Hematopoietic multipotent progenitor cell (in vitro differentiated cells): Measurements from ENCODE around the gene NAV1. TPM values are rescaled to one million over a fixed set of nuclear protein-coding genes. Genes with fewer than 3 reads are reported as not detected.
"Not testable (repeated sequence)": the region's sequence is repeated elsewhere in the genome, so short reads cannot be mapped to it uniquely, and the experiment has no call there.

Source experiments
- DNase-seq, 3 donors: peaks; one replicate each; pipeline ENCODE4 v3.0.0-alpha.2; 2011 to 2015; ENCODE audit warnings: low read depth in 2 of 3, low spot score in 2 of 3
- total RNA-seq: library from RNA; depleted of rRNA; stranded (reverse); fragments of >200 nt; gene quantifications from one replicate; pipeline ENCODE4 v1.2.3, GENCODE V29; 2012

The NAV1 gene
- total RNA-seq, 1 donor = 8.1 TPM

DNA sequence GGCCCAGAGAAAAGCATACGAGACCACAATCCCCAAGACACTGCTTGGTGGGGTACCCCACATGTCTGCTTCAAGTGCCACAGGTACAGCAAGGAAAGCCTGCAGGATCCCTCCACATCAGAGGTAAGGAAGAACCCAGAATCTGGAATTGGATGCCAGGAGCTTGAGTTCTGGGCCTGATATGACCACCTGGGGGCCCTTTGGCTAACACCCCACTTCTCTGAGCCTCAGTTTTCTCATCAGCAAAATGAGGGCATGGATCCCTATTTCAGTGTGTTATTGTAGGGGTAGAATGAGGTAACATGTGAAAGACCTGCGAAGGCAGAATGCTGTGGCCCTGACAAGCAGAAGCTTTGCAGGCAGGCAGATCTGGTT lies 24.5 kb downstream of the NAV1 start:
- DNase-seq = no peak

DNA sequence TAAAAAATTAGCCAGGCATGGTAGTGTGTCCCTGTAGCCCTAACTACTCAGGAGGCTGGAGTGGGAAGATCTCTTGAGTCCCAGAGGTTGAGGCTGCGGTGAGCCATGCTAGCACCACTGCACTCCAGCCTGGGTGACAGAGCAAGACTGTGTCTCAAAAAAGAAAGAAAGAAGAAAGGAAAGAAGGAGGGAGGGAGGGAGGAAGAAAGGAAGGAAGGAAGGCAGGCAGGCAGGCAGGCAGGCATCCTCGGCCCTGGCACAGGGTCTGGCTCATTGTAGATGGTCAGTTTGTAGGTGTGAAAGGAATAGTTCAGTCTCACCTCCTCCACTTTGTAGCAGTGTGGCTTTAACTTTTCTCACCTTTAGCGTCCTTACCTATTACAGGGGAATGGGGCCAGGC lies 25.0 kb downstream of the NAV1 start:
- DNase-seq = no peak

DNA sequence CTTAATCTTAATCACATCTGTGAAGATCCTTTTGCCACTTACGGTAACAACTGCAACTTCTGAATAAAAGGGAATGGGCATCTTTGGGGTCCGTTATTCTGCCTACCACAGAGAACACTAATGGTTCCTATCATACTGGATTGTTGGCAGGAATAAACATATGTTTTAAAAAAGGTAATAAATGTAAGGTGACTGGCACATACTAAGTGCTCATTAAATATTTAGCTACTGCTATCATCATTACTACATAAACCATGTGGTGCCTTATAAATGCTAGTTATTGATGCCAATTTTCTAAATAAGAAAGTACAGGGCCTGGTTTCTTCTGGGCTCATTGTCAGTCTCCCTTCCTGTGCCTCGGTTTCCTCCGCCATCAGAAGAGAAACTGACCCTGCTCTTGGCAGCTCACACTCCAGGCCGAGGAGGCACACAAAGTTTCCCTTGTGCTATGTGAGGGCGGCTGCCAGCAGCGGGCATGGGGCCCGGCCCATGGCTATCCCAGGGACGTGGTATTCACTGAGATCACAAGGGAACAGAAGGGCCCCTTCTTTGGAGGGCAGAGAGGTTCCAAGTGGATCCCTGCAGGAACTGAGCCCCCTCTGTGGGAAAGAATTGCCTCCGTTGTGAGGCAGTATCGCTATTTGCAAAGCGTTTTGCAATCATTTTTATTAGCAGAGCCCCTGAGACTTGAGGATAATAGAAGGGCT lies 26.2 kb downstream of the NAV1 start:
- DNase-seq = no peak

DNA sequence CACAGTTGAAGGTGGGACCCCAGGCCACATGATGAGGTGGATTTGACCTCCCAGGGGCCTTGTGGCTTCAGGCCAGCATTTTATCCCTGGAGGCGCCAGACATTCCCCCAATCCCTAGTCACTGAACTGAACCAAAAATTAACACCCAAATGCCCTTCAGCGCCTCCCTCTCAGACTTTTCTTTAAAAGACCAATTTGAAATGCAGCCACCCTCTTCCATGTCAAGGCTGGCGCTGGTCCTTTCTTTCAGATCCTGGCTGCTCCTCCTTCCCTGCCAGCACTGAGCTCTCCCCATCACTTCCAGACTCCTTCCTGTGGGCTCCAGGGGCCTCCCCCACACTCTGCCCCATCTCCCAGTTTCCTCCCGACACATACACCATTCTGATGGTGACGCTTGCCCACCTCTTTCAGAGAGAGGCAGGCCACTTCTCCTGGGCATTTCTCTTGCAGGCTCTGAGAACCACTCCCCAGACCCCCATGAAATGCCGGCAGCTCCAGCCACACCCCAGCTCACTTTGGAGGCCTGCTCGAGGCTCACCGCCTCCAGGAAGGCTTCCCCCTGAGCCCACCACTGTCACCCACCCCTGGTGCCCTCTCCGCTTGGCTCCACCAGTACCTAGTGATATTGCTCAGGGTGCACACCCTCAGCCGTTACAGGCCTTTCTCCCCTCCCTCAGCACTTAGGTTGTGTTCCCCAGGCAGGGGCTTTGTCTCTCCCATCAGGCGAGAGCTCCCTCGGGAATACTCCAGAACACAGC lies 27.0 kb downstream of the NAV1 start:
- DNase-seq = no peak

DNA sequence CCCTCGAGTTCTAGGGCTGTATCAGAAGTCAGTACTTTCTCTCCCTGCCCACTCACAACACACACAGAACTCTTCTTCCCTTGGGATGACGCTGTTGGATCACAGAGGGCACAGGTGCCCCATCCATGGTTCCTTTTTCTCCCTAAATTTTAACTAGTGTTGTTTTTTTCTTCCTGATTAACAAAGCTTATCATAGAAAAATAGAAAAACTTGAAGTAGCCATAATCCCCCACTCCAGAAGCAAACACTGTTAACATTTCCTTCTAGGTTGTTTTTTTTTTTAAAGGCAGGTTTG lies 27.5 kb downstream of the NAV1 start:
- no peak for DNase-seq

DNA sequence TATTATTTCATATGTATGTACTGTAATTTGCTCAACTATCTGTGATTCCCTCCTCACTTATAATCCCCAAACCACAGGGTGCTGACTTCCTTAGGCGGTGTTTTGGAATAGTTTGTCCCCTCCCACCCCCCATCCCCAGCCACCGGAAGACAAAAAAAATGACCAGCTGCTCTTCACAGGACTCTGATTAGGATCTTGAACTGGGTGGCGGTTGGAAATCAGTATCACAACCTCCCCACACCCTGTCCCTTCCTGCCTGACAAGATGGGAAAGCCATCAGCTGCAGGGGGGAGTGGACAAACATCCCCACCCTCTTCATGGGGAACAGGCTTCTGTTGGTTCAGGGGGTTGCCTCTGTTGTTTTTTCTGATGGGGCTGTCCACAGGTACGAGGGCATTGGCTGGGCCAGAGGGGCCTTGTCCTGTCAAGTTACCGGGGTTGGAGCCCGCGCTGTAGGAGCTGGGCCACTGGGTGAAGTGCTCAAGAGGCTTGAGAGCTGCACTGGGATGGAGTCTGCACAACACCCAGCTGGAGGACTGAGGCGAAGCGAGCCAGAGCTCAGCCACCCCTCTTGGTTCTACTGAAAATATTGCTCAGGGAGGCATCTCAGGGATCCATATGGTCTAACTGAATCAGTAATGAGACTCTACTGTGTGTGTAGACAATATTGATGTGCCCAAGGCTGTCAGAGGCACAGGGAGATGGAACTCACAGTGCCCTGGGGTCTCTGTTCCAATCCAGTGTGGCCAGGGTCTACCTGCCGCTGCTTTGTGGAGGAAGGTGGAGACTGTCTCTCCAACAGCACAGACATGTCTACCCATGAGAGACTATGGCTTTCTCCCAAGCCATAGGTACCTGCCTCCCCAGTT lies 28.2 kb downstream of the NAV1 start:
- DNase-seq = no peak

DNA sequence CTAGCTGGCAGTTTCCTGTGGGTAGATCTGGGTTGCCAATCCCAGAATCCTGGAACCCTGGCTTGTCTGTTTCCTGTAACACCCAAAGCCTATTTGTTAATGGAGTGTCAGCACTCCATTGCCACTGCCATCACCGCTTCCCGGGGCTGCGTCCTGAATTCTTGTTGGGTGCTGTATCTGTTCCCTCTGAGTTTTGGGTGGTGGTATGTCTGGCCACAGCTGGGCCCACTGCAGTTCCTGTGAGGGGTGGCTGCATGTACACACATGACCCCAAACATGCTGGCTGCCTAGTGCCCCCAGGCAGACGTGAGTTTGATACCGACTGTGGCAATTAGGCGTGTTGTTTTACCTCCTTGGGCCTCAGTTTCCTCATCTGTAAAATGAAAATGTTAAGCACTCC lies 29.3 kb downstream of the NAV1 start:
- DNase-seq = no peak

DNA sequence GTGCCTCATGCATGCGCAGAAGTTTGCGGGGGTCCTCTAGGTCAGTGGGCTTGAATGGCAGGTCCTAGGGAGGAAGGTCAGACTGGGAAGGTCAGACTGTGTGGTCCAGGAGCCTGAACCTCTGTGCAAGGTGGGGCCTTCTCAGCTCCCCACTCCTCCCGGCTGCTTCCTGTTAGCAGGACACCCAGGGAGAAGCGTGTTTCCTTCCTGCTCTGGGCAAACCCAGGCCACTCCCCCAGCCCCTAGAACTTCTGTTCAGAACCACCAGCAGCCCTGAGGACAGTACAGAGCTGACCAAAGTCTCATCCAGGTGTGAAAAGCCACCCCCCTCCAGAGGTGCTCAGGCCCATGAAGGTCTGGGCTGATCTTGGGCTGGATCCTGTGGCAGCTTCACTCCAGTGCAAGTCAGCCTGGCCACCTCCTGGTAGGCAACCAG lies 29.9 kb downstream of the NAV1 start:
- DNase-seq = no peak

DNA sequence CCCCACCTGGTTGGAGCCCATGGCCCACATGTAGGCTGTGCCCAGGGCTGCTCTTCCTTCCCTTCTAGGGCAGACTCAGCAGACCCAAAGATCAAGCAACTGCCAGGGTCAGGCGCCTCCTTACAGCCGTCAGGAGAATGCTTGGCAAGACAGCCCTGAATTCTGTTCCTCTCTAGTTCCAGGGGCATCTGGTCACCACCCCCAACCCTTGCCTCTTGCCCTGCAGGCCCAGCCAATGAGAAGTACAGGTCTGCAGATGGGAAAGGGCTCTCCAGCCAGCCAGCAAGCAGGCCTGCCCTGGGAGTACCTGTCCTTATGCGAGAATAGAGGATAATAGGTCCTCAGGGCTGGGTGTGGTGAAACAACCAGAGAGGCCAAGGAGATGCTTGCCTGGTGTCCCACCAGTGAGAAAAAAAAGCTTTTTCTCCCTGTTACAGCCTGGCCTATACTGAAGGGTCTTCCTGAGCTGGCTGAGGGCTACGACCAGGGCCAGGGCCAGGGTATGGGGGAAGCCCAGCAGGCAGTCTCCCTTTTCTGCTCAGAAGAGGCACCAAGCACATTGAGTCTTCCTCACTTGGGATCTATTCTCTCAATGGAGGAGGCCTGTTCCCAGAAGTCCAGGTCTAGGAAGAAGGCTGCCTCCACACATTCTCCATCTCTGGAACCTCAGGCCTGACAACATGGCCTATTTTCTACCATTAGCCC lies 31.4 kb downstream of the NAV1 start:
- DNase-seq = no peak

DNA sequence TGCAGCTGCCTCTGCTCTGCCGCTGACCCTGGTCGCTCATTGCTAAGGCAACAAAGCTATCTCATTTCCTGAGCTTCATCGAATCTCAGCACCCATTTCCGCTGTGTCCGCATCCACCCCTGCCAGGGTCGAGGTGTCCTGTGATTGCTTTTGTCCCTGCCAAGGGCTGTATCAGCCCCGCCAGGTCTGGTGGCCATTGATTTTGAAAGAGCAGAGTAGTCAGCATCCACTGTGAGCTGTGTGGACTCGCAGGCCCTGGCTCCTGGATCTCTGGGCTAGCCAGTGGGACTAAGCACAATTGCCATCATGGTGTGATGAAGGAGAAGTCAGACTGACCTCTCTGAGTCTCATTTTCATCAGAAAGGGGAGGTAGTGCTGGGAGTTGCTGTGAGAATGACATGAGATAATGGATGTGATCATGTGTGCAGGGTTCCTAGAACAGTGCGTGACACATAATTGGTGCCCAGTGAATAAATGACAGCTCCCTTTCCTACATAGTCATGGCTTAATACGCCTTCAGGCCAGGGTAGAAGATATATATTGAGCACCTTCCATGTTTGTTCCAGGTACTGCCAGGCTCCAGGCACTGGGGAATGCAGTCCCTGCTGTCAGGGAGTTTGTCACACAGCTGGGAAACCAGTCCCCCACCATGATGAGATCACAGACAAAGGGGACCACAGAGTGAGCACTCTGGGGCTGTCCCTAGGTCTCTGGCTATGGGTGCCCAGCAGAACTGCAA lies 32.1 kb downstream of the NAV1 start:
- DNase-seq = peak in 1 of 3 donors; percentile 79

DNA sequence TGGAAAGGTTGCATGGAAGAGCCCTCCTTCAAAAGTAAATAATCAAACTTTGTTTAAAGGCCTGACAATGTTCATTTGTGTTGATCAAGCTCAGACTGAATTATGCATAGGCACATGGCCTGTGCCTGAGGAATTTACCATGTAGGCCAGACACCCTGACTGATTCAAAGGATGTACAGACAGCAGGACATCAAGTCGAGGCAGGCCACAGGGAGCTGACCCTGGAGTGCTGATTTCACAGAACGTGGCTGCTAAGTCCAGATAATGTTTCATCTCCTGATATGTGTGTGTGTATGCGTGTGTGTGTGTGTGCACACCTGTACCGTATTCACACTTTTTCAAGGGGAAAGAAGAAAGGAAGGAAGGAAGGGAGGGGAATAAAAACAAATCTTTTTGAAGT lies 34.1 kb downstream of the NAV1 start:
- no peak for DNase-seq

DNA sequence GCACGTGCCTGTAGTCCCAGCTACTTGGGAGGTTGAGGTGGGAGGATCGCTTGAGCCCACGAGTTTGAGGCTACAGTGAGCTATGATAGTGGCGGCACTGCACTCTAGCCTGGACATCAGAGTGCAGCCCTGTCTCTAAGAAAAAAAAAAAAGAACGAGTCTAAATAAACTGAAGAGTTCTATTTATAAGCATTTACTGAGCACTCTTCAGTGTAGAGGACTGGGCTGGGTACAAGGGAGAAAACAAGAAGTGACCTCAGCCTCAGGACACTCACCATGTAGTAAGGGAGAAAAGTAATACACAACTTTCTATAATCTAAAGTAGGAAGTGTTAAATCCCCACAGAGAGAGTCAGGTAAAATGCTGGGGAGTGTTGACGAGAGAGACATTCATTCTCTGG lies 35.0 kb downstream of the NAV1 start:
- DNase-seq = no peak

DNA sequence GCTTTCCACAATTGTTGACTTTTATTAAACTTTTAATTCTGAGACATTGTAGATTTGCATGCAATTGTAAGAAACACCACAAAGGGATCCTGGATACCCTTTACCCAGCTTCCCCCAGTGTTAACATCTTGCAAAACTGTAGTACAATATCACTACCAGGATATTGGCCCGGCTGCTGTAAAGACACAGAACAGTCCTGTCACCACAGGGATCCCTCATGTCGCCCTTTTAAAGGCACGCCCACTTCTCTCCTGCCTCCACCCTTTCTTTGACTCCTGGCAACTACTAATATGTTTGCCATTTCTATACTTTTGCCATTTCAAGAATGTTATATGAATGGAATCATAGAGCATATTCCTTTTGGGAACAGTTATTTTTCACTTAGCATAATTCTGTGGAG lies 37.0 kb downstream of the NAV1 start:
- no peak for DNase-seq

DNA sequence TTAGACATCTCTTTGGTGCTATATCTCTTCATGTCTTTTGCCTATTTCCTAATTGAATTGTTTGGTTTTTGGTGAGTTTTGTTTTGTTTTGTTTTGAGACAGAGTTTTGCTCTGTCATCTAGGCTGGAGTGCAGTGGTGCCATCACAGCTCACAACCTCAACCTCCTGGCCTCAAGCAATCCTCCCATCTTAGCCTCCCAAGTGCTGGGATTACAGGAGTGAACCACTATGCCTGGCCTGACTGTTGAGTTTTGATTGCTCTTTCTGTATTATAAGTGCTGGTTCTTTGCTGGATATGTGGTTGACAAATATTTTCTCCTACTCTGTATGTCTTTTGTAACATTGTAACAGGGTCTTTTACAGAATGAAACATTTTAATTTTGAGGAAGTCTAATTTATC lies 38.0 kb downstream of the NAV1 start:
- no peak for DNase-seq

DNA sequence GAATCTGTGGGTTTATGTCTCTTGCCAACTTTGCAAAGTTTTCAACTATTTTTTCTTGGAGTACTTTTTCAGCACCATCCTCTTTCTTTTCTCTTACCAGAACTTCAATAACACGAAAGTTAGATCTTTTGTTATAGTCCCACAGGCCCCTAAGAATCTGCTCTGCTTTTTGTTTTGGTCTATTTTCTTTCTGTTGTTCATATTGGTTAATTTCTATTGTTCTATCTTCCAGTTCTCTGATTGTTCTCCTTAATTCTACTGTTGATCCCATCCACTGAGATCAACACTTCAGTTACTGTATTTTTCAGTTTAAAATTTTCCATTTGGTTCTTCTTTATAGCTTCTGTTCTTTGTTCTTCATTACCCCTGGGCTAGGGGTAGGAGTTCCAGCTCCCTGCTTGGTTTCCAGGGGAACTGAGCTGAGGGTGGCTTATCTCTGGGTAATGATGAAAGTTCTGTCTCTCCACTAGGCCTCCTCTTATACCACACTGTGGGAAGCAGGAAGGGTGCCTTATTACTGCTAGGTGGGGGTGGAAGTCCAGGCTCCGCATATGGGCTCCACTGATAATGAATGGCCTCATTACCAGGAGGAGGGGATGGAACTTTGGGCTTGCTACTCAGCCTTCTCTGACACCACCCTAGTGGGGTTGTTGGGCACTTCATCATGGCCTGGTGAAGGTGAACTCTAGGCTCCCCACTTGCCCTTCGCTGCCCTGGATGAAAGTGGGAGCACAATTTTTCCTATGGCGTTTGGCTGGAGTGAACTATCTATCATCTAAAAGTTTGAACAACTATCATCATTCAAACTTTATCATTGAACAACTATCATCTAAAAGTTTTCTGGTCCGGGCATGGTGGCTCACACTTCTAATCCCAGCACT lies 39.3 kb downstream of the NAV1 start:
- DNase-seq = no peak

DNA sequence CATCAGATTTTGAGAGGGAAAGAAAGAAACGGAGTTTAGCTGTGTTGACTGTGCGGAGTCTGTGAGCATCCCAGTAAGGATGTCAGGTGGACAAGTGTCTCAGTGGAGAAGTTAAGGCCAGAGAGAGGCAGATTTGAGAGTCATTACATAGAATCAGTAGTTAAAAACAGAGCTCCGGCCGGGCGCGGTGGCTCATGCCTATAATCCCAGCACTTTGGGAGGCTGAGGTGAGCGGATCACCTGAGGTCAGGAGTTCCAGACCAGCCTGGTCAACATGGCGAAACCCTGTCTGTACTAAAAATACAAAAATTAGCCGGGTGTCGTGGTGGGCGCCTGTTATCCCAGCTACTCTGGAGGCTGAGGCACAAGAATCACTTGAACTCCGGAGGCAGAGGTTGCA lies 42.4 kb downstream of the NAV1 start:
- DNase-seq = not testable (repeated sequence)

DNA sequence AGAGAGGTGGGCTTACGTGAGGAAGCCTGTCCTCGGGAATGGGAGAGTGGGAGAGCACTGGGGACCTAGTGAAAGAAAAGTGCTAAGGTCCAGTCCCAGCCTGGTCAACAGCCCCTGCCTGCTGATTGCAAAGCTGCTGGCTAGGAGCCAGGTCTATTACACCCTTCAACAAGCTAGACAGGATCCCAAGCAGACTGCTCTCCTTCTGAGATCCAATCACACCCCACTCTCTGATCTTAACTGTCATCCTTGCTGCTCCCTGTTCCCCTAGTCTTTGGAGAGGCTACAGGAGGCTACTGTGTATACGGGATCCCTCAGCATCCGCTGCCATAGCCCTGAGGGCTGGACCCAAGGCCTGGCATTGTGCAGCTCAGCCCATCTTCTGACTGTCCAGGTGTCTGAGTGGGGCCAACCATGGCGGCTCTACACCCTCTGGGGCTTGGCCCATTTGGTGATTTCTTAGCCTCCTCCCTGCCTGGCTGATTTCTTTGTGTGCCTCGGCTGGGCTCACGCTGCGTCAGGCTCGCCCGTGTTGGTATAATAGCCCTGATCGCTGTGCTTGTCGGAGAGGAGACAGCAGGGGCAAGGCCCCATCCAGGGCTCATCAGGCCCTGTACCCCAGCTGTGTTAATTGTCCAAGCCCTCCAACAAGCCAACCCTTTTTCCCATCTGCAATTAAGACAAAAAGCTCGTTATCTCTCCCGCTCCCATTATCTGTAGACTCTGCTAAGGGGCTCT lies 43.9 kb downstream of the NAV1 start:
- DNase-seq = no peak

DNA sequence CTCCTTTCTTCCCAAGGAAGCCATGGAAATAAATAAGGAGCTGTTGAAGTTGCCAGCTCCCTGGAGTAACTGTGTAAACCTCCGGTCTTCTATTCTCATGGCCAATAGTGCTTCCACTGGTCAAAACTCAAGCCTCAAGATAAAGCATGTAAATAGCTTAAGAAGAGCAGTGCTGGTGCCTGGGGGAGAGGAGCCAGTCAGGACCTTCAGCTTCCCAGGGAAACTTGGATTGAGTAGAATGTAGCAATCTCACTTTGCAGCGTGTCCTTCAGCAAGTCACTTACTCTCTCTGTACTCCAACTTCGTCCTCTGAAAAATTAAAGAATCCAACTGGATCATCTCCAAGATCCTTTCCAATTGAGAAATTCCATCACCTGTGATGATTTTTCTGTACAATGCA lies 44.7 kb downstream of the NAV1 start:
- DNase-seq = no peak
